GM23248 (cell line): ENCODE measurements around the gene PPT1.

Experiments used
- EZH2 ChIP-seq: fragments of 200-600 bp; sonication (generic); IDR thresholded peaks from 2 replicates; pipeline ENCODE4 v1.6.1; 2018; ENCODE audit warnings: antibody characterized with exemption, mild to moderate bottlenecking; ENCODE audit not compliant: insufficient read depth, poor library complexity, severe bottlenecking
- EZH2phosphoT487 ChIP-seq: fragments of 200-600 bp; sonication (generic); IDR thresholded peaks from 2 replicates; pipeline ENCODE4 v1.6.1; 2018; ENCODE audit warnings: antibody characterized with exemption, moderate library complexity, mild to moderate bottlenecking, low read depth; ENCODE audit not compliant: insufficient read depth

DNA sequence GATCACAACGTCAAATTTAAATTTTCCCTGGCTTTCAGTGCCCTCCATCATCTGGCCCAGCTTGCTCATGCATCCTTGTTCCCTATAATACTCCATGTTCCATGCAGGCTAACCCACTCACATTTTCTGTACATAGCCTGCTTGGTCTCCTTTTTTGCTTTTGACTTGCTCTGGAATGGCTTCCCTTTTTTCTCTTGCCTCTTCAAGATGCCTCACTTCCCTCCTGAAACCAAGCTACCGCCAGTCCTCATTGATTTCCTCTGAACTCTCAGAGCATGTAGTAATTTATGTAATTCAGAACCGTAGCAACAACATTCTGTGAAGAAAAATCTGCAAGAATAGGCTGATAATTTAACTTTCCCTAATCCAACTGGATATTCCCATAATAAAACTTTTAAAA lies 46.2 kb downstream of the PPT1 start:
- TF ChIP-seq EZH2 (no peak), EZH2phosphoT487 (no peak)
